GM18867 (cell line): ENCODE measurements around the gene A2ML1.
"Not testable (repeated sequence)": the region's sequence is repeated elsewhere in the genome, so short reads cannot be mapped to it uniquely, and the experiment has no call there.

Experiments used
- ATAC-seq: cut with Tn5 transposase; IDR thresholded peaks from one replicate; pipeline ENCODE4 v1.9.1; 2021; ENCODE audit warnings: mild to moderate bottlenecking, moderate library complexity; ENCODE audit not compliant: unreplicated experiment

A2ML1 gene

GRCh38 chr12:8847435-8847834, 25.0 kb downstream of the A2ML1 start:
- no peak for ATAC-seq

- ATAC-seq: no peak
Measured at GRCh38 chr12:8849876-8850275, 27.5 kb downstream of the A2ML1 start.

DNA sequence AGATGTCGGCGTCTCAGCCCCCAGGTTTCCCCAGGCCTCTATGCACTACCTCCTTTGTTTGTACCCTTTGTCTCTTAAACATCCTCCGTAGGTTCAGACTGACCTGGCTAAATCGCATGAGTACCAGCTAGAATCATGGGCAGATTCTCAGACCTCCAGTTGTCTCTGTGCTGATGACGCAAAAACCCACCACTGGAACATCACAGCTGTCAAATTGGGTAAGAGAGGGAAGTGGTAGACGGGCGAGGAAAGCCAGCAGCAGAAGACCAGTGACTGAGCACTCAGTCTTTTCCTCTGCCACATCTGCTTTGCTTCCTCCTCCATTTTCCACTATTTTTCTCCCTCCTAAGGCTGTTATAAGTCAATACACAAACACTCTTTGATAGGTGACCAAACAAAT, 29.7 kb downstream of the A2ML1 start:
- no peak for ATAC-seq

- no peak for ATAC-seq
Measured at GRCh38 chr12:8855891-8856290, 33.5 kb downstream of the A2ML1 start.

DNA sequence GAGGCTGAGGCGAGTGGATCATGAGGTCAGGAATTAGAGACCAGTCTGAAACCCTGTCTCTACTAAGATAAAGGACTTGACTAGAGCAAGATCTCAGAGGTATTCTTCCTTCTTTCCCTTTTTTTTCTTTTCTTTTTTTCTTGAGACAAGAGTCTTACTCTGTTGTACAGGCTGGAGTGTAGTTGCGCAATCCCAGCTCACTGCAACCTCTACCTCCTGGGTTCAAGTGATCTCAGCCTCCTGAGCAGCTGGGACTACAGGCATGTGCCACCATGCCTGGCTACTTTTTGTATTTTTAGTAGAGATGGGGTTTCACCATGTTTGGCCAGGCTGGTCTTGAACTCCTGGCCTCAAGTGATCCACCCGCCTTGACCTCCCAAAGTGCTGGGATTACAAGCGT, 37.0 kb downstream of the A2ML1 start:
- not testable (repeated sequence) for ATAC-seq

DNA sequence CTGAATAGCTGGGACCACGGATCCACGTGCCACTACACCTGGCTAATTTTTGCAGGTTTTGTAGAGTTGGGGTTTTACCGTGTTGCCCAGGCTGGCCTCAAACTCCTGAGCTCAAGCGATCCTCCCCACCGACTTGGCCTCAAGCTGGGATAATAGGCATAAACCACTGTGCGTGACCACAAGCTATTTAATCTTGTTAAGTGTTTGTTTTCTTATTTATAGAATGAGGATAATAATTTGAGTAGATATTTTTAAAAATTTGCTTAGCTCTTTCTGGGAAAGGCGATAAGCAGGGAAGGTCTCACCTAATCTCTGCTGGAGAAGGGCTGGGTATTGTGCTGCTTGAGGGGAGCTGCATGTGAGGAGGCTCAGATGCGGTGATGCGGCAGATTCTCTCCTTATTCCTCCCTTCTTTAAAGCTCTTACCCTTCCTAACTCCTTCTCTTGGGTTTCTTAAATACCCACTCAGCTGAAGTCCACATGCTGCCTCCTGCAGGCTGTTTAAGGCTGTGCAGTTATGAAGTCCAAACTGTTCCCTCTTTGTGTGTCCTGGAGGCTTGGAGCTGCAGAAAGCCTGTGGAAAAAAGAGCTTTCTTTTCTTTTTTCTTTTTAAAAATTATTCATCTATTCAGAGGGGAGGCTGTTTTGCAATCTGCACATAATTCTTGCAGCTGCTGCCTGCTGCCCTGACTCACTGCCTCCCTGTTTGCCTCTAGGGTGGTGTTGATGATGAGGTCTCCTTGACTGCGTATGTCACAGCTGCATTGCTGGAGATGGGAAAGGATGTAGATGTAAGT, 37.9 kb downstream of the A2ML1 start:
- ATAC-seq: no peak

- ATAC-seq: no peak
Measured at GRCh38 chr12:8866429-8866828, 44.0 kb downstream of the A2ML1 start.

DNA sequence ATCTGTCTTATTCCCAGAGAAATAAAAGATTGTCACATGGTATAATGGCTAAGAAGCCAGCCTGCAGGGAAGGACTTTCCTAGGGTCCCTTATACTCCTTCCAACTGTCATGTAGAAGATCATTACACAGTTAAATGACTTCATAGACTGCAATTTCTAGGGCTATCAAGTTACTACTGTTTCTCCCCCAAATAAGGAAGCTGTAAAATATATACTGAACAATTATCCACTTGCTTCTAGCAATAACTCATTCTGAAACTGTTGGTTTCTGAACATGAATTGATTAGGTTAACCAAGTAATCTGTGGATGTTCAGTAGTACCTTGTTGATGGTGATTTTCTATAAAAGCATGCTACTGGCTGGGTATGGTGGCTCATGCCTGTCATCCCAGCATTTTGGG, 44.6 kb downstream of the A2ML1 start:
- no peak for ATAC-seq

DNA sequence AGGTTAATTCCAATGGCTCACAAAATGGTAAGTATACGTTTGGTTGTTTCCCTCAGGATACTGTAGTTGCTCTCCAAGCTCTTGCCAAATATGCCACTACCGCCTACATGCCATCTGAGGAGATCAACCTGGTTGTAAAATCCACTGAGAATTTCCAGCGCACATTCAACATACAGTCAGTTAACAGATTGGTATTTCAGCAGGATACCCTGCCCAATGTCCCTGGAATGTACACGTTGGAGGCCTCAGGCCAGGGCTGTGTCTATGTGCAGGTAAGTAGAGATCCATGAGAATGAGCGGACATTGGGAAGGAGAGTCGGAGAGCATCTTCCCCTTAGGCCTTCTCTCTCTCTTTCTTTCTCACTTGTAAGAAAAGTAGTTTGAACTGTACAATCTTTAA, 45.4 kb downstream of the A2ML1 start:
- no peak for ATAC-seq

DNA sequence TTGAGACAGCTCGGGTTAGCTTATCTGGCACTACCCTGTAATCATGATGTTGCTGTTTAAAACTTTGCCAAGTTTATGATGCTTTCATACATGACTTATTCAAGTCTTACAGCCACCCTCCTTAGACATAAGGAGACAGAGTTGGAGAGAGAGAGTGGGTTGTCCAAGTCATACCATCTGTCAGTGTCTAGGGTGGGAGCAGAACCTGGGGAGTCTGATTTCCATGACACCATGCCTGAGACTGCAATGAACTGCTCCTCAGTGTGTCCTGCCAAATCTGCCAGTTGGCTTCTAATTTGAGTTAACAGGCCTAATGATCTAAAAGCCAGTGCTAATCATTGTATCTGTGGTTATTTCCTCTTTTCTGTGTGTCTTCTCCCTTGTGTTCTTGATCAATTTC, 48.2 kb downstream of the A2ML1 start:
- no peak for ATAC-seq

DNA sequence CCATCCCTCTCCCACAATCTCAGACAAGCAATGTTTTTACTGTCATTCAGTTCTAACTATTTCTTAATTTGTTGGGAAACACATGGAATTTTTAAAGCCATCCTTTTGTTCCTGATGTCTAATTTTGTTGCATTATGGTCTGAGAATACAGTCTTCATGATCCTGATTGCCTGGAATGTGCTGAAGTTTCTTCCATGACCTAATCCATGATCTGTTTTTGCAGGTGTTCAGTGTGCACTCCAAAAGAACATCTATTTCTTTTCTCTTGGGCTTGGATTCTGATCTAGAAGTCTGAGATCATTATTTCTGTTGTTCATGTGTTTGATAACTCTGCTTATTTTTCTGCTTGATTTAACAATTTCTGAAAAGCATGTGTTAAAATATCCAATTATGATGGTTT, 48.6 kb downstream of the A2ML1 start:
- ATAC-seq: no peak

GRCh38 chr12:8876887-8877286, 54.5 kb downstream of the A2ML1 start:
- ATAC-seq: no peak

GRCh38 chr12:8886502-8887284, 64.3 kb downstream of the A2ML1 start:
- ATAC-seq: no peak

DNA sequence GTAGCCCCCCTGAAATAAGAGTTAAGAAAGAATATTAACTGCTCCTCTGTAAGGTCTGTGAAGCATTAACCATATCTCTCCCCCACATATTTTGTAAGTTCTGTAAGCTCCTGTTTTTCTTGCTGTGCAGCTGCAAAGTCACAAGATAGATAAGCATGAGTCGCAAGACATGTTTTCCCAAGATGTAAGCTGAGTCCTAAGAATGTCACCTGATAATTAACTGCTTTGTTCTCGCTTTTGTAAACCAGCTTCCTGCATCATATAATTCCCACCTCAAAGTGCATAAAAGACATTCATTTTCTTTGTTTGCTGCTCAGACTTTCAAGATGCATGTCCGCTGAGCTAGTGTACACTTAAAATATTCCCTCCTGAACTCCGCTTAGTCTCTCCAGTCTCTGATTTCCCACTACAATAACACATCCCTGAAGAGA, 64.9 kb downstream of the A2ML1 start:
- ATAC-seq: no peak

GRCh38 chr12:8890313-8891085, 68.1 kb downstream of the A2ML1 start:
- ATAC-seq: no peak

- no peak for ATAC-seq
Measured at GRCh38 chr12:8891976-8892375, 69.6 kb downstream of the A2ML1 start.

GRCh38 chr12:8894378-8894777, 72.0 kb downstream of the A2ML1 start:
- no peak for ATAC-seq

- no peak for ATAC-seq
Measured at GRCh38 chr12:8894986-8895385, 72.6 kb downstream of the A2ML1 start.

DNA sequence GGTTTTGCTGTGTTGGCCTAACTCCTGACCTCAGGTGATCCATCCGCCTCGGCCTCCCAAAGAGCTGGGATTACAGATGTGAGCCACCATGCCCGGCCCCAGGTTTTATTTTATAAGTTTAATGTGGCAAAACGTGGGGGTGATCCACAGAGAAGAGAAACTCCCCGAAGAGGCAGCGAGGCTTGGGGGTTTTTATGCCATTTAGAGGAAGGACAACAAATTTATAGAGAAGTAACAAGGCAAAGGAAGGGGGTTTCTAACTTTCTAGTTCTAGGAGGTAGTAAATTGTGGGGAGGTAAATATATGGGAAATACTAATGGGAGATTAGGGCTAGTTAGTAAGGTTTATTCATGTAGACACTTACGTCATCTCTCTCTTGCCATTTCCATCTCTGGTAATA, 74.7 kb downstream of the A2ML1 start:
- no peak for ATAC-seq

GRCh38 chr12:8899830-8900229, 77.4 kb downstream of the A2ML1 start:
- no peak for ATAC-seq

- ATAC-seq: not testable (repeated sequence)
Measured at GRCh38 chr12:8902703-8903102, 80.3 kb downstream of the A2ML1 start.

DNA sequence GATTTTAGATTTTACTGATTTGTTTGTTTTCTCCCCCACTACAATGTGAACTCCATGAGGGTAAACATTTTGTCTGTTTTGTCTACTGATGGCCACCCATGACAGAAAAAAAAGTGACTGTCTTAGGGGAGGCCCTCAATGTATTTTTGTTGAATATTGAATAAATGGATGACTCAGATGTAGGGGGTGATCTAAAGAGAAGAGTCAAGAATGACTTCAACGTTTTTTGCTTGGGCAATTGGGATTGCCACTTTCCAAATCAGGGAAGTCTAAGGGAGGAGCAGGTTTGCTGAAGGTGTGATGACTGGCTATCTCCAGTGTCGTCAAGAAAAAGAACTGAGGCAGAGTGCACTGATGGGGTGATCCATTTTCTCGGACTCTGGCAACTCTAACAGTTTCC, 81.2 kb downstream of the A2ML1 start:
- ATAC-seq: no peak
